Measurements from ENCODE around the gene NAT8.
"Not testable (repeated sequence)": the region's sequence is repeated elsewhere in the genome, so short reads cannot be mapped to it uniquely, and the experiment has no call there.

NAT8 gene

GRCh38 chr2:73642338-73643018 lies at the start of gene NAT8:
NAT8 (minus strand) TSS chr2:73642422; CDS start chr2:73641628, 794 bp downstream.
- DNase-seq = no peak

- peak; percentile 23 to 35 for DNase-seq
Measured at GRCh38 chr2:73690372-73691088, 48.3 kb upstream of the NAT8 start.

DNA sequence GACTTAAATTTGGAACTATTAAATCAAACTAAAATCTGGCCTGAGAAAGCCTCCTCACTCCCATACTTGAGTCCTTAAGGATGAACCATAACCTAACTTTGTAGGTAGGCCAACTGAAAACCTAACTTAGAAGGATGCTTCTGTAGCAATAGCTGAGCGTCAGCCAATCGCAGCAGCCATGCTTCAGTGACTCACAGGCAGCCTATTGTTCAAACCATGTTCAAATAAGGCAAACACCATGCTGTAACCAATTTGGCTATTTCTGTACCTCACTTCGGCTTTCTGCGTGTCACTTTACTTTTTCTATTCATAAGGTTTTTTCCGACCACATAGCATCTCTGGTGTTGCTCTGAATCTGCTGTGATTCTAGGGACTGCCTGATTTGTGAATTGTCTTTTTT lies 46.3 kb upstream of the NAT8 start:
- not testable (repeated sequence) for DNase-seq

- no peak for DNase-seq
Measured at GRCh38 chr2:73685764-73686438, 43.7 kb upstream of the NAT8 start.

- not testable (repeated sequence) for DNase-seq
Measured at GRCh38 chr2:73684905-73685304, 42.7 kb upstream of the NAT8 start.

DNA sequence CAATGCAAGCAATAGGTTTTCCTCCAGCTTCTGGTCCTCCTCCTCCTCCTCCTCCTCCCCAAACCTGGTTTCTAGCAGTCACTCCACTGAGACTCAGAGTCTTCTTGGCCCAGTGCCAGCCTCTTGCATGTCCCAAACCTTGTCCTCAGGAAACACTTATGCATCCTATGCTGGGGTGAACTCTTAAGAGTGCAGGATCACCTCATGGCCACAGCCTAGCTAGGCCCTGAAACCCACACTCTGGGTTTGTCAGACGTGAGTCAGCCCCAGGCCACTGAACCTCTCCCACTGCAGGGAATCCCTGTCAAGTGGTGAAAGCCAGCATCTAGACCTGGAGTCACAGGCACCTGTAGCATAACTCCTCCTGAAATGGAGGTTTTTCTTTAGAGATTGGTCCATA lies 42.1 kb upstream of the NAT8 start:
- not testable (repeated sequence) for DNase-seq

- DNase-seq = peak; percentile 28 to 41
Measured at GRCh38 chr2:73679951-73680571, 37.8 kb upstream of the NAT8 start.

DNA sequence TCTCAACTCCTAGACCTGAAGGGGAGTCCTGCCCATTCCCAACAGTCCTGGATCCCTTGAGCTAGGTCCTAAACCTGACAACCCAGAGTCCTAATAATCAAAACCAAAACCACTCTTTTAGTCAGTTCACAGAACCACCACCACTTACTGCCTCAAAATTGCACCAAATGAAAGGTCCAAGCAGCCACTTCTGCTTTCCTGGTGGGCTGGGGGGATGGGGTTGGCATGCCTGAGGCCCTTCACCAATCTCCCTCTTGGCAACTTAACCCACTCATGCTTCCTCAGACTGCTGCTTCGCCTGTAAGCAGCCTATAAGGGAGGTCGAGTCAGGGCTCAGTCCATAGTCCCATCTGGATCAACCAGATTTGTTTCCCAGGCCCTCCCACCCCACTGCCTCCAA lies 37.0 kb upstream of the NAT8 start:
- DNase-seq = not testable (repeated sequence)

DNA sequence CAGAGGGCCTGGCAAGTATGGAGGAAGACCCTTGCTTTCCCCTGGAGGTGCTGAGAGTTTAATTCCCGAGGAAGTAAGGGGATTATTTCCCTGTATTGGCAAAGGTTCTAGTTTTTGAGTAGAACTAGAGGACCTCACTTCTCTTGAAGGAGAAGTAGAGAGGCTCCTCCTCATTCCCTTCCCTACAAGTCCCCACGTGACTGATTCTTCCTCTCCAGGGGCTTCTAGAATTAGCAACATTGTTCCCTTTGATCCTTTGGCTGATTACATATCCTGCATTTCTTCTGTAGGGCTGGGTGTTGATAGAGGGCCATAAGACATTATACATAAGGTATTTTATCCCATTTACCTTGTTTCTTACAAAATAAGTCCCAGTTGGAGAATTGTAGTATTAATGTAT lies 35.8 kb upstream of the NAT8 start:
- not testable (repeated sequence) for DNase-seq

DNA sequence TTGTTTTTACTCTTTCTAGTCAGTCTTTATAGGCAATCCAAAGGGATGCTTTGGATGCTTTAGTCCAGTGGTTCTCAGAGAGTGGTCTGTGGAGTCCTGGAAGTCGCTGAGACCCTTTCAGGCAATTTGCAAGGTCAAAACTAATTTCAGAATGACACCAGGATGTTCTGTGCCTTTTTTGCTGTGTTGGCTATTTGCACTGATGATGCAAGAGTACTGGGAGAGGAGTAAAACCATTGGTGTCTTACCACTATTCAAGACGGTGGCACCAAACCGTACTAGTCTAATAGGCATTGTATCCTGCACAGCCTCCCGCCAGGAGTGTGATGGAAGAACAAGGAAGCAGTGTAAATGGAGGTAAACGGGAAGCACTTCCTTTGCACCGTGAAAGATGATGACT lies 34.0 kb upstream of the NAT8 start:
- DNase-seq = not testable (repeated sequence)

- DNase-seq = not testable (repeated sequence)
Measured at GRCh38 chr2:73674696-73675157, 32.5 kb upstream of the NAT8 start.

- DNase-seq = not testable (repeated sequence)
Measured at GRCh38 chr2:73669976-73670375, 27.8 kb upstream of the NAT8 start.

DNA sequence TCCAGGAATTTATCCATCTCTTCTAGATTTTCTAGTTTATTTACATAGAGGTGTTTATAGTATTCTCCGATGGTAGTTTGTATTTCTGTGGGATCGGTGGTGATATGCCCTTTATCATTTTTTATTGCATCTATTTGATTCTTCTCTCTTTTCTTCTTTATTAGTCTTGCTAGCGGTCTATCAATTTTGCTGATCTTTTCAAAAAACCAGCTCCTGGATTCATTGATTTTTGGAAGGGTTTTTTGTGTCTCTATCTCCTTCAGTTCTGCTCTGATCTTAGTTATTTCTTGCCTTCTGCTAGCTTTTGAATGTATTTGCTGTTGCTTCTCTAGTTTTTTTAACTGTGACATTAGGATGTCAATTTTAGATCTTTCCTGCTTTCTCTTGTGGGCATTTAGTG lies 25.0 kb upstream of the NAT8 start:
- DNase-seq = not testable (repeated sequence)

DNA sequence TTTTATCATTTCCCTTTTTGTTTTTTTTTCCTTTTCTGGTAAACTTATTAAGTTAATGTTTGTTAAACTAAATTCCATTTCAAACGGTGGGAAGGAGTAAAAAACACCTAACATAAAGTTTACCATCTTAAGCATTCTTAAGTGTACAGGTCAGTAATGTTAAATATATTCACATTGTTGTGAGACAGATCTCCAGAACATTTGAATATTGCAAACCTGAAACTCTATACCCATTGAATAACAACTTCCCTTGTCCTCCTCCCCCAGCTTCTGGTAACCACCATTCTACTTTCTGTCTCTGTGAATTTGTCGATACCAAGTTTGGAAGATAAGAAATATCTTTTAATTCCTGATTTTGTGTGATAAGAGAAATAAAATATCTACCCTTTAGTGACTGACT lies 12.0 kb upstream of the NAT8 start:
- no peak for DNase-seq

DNA sequence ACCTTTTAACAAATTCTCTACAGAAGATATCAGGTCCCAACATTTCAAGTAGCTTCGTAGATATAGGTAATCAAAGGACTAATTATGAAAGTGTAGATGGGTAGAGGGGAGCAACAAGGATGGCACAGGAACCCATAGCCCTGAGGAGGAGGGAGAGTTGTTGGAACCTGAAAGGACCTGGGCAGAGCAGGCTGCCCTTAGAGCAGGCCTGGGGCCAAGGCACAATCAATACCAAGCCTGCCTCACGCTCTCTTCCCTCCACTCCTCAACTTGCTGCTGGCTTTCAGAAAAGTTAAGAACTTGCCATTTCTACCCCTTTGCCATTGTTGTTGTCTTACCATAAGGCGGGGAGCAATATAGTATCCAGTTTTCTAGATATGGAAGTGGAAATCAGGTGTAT lies 10.1 kb upstream of the NAT8 start:
- DNase-seq = no peak

DNA sequence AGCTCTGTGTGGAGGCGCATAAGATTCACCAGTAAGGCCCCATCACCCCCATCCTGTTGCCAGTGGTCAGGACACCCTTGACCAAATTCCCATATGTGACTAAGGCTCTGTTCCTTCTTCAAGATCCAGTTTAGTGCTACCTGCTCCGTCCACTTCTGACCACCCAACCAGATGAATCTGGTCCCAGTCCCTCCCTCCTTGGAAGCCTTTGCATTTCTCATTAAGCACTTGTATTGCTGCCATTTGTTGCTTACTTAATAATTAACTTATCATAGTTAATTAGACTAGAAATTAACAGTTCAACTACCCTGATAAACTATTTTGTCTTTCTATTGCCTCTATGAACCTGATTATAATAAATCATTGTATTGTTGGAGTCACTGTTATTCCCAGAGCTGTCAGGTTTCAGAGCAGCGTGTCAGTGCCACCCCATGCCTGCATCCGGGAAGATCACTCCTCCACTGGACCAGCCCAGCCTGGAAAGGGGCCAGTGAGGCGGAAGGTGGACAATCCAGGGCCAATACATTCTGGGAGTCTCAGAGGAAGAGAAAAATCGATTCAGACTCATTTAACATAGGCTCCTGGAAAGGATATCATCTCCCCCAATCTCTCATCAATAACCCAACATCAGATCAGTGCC lies 9.5 kb upstream of the NAT8 start:
- DNase-seq = no peak

GRCh38 chr2:73647690-73648089 lies 5.5 kb upstream of the NAT8 start:
- not testable (repeated sequence) for DNase-seq

DNA sequence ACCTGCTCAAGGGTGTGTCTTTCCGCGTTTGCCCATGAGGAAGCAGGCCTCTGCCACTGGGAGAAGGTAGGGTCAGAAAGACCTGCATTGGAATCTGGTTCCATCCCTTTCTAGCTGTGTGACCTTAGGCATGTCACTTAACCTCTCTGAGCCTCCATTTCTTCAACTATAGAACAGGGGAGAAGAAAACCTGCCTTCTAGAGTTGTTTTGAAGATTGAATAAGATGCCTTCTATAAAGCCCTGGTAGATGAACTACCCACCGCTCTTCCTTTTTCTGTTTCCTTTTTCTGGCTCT lies 507 bp downstream of the NAT8 start:
- DNase-seq = no peak

DNA sequence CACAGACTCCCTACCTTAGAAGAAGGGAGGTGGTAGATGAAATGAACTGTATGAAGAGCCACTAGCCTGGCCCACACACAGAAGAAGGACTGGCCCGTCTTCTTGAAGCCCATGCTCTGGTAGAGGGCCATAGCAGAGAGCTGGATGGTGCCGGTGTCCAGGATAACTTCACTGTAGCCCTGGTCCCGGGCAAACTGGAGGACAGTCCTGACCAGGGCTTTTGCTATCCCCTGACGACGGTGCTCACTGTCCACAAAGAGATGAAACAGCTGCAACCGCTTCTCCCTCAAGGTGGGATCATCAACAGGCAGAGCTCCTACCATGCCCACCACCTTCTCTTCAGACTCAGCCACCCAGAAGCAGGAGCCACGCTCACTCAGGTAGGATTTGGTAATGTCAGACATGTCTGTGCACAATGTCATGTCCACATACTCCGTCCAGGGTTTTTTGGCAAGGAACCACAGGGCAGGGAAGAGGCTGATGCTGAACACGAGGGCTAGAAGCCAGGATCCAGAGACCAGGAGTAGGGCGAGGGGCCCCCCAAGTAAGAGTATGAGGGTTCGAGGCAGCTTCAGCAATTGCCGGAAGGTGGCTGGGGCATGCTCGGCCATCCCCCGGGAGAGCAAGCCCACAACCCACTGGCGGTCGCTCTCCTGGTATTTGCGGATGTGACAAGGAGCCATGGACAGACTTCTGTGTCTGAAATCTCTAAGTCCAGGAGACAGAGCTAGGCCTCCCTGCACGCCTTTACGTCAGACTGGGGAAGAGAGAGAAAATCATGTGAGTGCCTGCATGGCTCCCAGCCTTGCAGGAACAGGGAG lies 1.1 kb downstream of the NAT8 start:
- no peak for DNase-seq

DNA sequence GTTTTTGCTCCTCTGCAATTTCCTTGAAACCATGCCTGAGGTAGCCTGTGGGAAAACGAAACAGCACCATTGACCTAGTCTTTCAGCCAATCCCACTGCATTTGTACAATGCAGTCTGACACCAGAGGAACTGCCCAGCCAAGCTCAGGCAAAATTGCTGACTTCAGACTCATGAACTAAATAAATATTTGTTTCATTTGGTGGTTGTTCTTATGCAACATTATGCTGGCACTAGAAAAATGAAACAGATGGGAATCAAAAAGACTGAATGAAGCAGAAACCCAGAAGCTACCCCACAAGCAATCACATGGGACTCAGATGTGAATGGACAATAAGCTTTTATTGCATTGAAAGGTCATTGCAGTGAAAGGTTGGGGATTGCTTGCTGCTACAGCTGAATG lies 1.7 kb downstream of the NAT8 start:
- DNase-seq = no peak

DNA sequence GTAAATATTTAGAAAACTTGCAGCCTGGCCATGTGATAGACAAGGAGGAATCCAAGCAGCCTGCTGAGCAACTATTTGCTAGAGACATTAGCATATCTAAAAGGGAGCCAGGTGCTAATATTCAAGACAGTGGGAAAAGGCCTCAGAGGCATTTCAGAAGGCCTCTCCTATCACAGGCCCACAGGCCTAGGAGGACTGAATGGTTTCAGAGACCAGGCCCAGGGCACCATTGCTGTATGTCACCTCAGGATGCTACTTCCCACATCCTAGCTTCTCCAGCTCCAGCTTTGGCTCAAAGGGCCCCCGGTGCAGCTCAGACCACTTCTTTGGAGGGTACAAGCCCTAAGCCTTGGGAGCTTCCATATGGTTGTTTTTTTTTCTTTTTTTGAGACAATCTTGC lies 3.8 kb downstream of the NAT8 start:
- DNase-seq = no peak

GRCh38 chr2:73636977-73637376 lies 5.2 kb downstream of the NAT8 start:
- DNase-seq = not testable (repeated sequence)
